ENCODE results near the gene CPS1.

Gene CPS1

GRCh38 chr2:210718503-210718902 is 162.1 kb downstream of the CPS1 start (continued):
- no peak for TF ChIP-seq ZBTB6 (tag by site-specific recombination; IDR thresholded peaks at IDR 0.05)

- H3K4me1 ChIP-seq (ENCODE audit: control insufficient read depth, insufficient read depth, low read length), result no peaks in the 10 kb centered on the region
- CTCF ChIA-PET, result no interaction called here
- H3K9me3 ChIP-seq (ENCODE audit: control insufficient read depth, insufficient read depth, low read depth, low read length), result no peaks in the 10 kb centered on the region
- H3K4me3 ChIP-seq (ENCODE audit: low read depth, low read length), result no peak overlapping the region
- POLR2A ChIA-PET, result no interaction called here
- no peak for TF ChIP-seq EGR2 (tag by site-specific recombination; IDR thresholded peaks at IDR 0.05; ENCODE audit: low read depth)
- no peak for TF ChIP-seq ZNF544 (tag by site-specific recombination; IDR thresholded peaks at IDR 0.05)
- TF ChIP-seq ZNF157 (tag by site-specific recombination; IDR thresholded peaks at IDR 0.05), result no peak
- TF ChIP-seq ZNF24 (tag by site-specific recombination; IDR thresholded peaks at IDR 0.05), result no peak
- TF ChIP-seq SALL2 (tag by site-specific recombination; IDR thresholded peaks at IDR 0.05; ENCODE audit: borderline replicate concordance), result no peak
- TF ChIP-seq ATF2 (tag by site-specific recombination; IDR thresholded peaks at IDR 0.05; ENCODE audit: low read depth), result no peak
- no peak for TF ChIP-seq PRDM4 (tag by site-specific recombination; IDR thresholded peaks at IDR 0.05)
- no peak for TF ChIP-seq ZNF26 (tag by site-specific recombination; IDR thresholded peaks at IDR 0.05)
- no peak for TF ChIP-seq ZNF596 (tag by site-specific recombination; IDR thresholded peaks at IDR 0.05)
- no peak for TF ChIP-seq ZNF404 (tag by site-specific recombination; IDR thresholded peaks at IDR 0.05)
- no peak for TF ChIP-seq ZBTB48 (tag by site-specific recombination; IDR thresholded peaks at IDR 0.05)
- no peak for TF ChIP-seq ZNF350 (tag by site-specific recombination; IDR thresholded peaks at IDR 0.05)
- TF ChIP-seq ZNF660 (tag by site-specific recombination; IDR thresholded peaks at IDR 0.05), result no peak
- TF ChIP-seq ZNF785 (tag by site-specific recombination; IDR thresholded peaks at IDR 0.05), result no peak
- no peak for TF ChIP-seq ZNF629 (tag by site-specific recombination; IDR thresholded peaks at IDR 0.05)
- no peak for TF ChIP-seq ZNF530 (tag by site-specific recombination; IDR thresholded peaks at IDR 0.05; ENCODE audit: low read depth)
- no peak for TF ChIP-seq SETDB1 (IDR thresholded peaks at IDR 0.05; ENCODE audit: insufficient read length, low read length)
- TF ChIP-seq ZNF623 (tag by site-specific recombination; IDR thresholded peaks at IDR 0.05), result no peak
- TF ChIP-seq ZNF707 (tag by site-specific recombination; IDR thresholded peaks at IDR 0.05), result no peak
- no peaks in the 10 kb centered on the region for H3K36me3 ChIP-seq (ENCODE audit: control insufficient read depth in 2 of 2, insufficient read depth in 1 of 2, low read length in 2 of 2)
- H3K27ac ChIP-seq (ENCODE audit: extremely low read depth, low read depth, low read length), result no peak overlapping the region
Measured at GRCh38 chr2:210722092-210722491, 165.7 kb downstream of the CPS1 start.
